Epithelial cell of prostate (primary cell): ENCODE data around the gene CLDN22.

Experiments used
- DNase-seq: peaks from one replicate; pipeline ENCODE4 v3.0.0-alpha.2; 2011; ENCODE audit warnings: low read depth, low spot score
- H3K27ac ChIP-seq: fragments of 450-650 bp; 2 replicates; pipeline ENCODE4 v1.5.1; 2017; ENCODE audit warnings: mild to moderate bottlenecking

Gene CLDN22

DNA sequence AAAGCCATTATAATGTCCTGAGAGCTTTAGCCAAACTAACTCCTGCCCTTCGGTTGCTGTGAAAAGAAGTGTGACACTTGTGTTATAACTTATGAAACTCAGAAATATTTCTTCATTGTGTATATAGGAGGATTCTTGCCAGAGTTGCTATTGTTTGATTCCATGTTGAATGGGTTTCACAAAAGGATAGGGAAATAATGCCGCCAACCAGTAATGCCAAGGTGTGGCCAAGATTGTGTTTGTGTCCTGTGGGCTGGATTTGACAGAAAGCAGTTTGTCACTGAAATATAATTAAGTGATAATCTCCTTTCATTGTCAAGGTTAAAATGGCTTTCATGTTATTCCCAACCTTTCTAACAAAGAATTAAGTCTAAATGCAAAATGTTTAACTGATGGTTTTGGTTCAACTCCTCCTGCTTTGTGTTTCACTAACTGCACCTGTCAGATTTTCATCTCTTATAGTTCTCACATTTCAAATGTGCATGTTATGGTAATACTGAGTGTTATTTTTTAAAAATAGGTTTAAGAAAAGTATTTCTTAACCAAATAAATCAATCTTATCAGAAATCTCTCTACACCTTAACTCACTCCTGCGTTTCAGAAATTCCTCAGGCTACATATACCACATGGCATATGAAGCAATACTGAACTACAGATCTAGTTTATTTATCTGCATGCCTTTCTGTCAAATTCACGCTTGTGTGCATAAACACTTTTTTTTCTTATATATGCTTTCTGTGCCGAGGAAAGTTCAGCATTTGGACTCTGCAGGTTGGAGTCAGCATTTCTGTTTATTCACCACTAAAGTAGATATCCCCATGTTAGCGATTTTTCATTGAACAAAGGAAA lies at the start of gene CLDN22:
Gene CLDN22, minus strand, starts transcription at position 66 of the 849 bp plus-strand sequence. Its CDS starts 58 bp downstream, at position 8.
- no peak within 1 kb of the TSS for H3K27ac ChIP-seq
- DNase-seq, result no peak

DNA sequence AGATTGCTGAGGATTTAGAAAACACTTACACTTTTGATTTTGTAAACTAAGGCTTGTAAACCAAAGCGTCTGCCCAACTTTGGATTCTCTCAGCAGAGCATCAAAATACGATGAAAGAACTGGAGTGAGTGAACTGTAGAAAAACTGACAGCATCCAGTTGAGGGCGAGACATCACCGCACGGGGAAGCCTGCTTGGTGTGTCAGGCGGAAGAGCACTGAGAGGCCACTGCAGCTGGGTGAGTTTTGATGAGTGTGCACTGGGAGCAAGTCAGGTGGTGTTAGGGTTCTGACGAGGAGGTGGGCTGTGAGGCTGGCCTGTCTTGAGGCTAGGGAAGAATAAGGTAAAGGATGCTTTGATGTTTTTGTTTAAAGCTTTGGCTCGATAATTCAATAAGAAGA lies 49.0 kb upstream of the CLDN22 start:
- DNase-seq, result no peak
- H3K27ac ChIP-seq, result no peak overlapping the region

GRCh38 chr4:183366206-183366835 lies 46.2 kb upstream of the CLDN22 start:
- DNase-seq, result no peak
- H3K27ac ChIP-seq, result no peak overlapping the region

DNA sequence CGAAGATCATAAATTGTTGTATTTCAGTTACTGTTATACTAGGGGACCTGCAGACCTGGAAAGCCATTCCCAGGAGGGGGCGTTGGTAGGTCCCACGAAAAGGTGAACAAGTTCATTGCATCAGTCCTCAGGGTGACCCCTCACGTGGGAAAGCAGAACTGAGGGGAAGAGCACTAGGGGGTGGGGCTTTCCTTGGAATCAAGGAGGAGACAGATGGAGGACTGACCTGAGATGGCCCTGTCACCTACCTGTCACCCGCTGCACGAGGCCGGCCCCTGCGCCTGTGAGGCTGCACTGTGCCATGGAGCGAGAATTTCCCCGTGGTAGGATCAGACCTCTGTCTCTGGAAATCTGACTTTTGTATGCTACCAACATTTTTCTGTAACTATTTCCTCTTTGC lies 43.9 kb upstream of the CLDN22 start:
- no peak overlapping the region for H3K27ac ChIP-seq

GRCh38 chr4:183362916-183363542 lies 43.0 kb upstream of the CLDN22 start:
- DNase-seq, result no peak
- H3K27ac ChIP-seq, result no peak overlapping the region

More for the DNA sequence above, 43.9 kb upstream of the CLDN22 start:
- no peak for DNase-seq

- DNase-seq, result no peak
- H3K27ac ChIP-seq, result no peak overlapping the region
Measured at GRCh38 chr4:183362036-183362435, 42.0 kb upstream of the CLDN22 start.

DNA sequence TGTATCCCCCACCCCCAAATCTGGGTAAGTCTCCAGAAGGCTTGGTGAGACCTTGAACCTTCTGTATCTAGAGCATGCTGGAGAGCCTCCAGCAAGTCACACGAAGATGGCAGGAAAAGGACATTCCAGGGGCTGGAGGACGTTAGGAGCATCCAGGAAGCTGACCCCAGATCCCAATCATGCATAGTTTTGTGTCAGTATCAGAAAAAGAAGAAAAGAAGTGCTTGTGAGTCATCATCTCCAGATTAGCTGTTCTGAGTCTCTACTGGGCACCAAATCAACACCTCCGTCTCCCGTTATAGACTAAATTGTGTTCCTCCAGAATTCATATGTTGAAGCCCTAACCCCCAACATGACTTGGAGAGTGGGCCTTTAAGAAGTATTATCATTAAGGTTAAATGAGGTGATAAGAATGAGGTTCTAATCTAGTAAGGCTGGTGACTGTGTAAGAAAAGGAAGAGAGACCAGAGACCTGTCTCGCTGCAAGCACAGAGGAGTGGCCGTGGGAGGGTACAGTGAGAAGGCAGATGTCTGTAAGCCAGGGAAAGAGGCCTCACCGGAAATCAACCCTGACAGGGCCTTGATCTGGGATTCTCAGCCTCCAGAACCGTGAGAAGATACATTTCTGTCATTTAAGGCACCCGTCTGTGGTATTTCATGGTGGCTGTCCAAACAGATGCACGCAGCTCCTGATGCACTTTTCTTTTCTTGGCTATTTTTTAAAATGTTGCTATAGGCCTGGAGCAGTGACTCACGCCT lies 40.3 kb upstream of the CLDN22 start:
- H3K27ac ChIP-seq, result no peak overlapping the region
- no peak for DNase-seq

DNA sequence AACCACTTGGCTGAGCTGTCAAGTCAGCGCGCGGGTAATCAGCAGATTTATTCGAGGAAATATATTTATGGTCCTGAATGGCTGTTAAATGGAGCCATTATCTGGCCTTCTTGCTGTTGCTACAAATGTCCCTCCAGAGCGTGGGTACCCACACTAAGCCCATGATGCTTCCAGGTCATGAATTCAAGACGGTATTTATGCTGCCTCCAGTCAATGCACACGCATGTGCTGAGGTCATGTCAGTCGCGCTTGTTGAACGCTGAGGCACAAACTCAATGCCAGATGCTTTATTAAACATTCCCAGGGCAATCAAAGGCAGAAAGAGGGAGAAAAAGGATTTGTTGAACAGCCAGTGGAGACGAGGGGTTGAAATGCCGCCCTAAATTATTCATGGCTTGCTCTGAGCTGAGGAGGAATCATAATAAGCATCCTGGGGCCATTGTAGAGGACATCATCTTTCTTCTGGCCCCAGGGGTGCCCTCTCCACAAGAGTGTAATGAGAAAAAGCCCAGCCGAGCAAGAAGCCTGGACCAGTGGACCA lies 38.2 kb upstream of the CLDN22 start:
- no peak overlapping the region for H3K27ac ChIP-seq
- DNase-seq, result no peak

GRCh38 chr4:183356931-183357675 lies 37.0 kb upstream of the CLDN22 start:
- H3K27ac ChIP-seq, result no peak overlapping the region
- peak; percentile 84 for DNase-seq

DNA sequence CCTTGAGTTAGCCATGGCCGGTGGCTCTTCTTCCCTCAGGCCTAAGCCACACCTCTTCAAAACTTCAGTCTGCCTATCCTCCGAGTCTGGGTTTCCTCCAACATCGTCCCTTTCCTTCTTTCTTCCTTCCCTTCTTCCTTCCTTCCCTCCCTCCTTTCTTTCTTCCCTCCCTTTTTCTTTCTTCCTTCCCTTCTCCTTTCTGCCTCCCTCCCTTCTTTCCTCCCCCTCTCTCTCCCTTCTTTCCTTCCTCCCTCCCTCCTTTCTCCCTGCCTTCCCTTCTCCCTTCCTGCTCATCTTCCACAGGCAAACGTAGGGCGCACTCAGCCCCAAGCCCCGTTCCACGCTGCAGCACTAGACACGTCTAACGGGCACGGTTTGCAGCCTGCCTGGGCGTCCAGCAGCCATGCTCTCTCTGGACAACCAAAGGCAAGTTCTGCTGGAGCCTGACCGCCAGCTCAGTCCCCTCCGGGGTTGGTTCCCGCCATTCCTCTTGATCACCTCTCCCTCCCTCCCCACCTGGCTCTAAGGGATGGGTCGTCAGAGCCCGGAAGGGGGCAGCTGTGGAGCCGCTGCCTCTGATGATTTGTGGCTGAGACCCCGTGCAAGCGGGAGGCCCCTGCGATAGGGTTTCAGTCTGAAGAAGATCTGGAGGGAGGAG lies 36.2 kb upstream of the CLDN22 start:
- no peak overlapping the region for H3K27ac ChIP-seq

GRCh38 chr4:183355405-183355804 lies 35.3 kb upstream of the CLDN22 start:
- no peak overlapping the region for H3K27ac ChIP-seq
- DNase-seq, result peak; percentile 54

More for the DNA sequence above, 36.2 kb upstream of the CLDN22 start:
- no peak for DNase-seq

GRCh38 chr4:183354219-183354618 lies 34.1 kb upstream of the CLDN22 start:
- H3K27ac ChIP-seq, result no peak overlapping the region
- peak; percentile 31 for DNase-seq

GRCh38 chr4:183353557-183353956 lies 33.5 kb upstream of the CLDN22 start:
- DNase-seq, result no peak
- H3K27ac ChIP-seq, result no peak overlapping the region

DNA sequence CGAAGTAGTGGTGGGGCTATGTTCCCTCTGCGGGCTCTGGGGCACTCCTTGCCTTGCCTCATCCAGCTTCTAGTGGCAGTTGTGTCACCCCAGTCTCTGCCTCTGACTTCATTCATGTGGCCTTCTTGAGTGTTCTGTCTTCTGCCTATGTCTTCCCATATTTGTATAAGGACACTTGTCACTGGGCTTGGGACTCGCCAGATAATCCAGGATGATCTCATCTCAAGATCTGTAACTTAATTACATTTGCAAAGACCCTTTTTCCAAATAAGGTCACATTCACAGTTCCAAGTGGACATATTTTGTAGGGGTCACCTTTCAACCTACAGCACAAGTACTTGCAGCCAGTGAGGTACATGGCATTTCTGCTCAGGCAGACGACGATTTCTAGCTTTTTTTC lies 32.5 kb upstream of the CLDN22 start:
- DNase-seq, result no peak
- H3K27ac ChIP-seq, result no peak overlapping the region

DNA sequence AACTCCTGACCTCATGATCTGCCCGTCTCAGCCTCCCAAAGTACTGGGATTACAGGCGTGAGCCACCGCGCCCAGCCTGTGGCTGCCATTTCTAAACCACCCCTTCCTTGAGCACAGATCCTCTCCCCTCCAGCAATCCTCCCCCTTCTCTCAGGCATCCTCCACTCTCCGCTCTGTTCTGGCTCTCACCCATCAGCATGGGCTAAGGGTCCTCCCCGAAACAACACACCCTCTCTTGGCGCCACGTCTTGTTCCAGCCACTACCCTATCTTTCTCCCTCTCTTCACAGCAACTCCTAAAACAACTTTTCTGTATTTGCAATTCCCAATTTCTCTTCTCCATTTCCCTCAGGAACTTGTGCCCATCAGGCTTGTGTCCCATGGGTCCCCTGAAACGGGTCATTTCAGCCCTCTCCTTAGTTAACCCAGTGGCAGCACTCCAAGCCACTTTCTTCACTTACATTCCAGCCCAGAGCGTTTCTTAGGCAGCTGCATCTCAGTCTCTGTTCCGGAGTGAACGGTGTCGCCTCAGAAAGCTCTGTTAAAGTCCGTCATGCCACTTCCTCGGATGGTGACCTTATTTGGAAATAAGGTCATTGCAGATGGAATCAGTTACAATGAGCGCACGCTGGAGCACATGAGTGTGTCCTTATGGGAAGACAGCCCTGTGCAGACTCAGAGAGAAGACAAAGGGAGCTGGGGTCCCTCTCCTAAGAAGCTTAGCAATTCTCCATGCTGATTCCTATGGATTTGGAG lies 30.4 kb upstream of the CLDN22 start:
- no peak for DNase-seq
- H3K27ac ChIP-seq, result no peak overlapping the region

DNA sequence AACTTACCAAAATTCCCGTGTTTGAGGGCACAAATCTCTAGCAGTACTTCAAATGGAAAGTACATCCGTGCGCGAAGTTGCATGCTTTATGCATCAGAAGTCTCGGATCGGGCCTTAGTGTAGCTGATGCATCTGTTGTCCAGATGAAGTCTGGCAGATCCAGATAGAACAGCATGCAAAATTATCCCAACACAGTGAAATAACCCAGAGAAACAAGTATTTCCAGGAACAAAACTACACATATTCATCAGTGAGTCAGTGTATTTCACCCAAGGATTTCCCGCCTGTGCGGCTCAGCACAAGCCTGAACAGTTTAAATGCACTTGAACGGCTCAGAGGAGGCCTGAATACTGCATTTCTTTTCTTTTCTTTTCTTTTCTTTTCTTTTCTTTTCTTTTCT lies 29.6 kb upstream of the CLDN22 start:
- no peak for DNase-seq
- no peak overlapping the region for H3K27ac ChIP-seq

DNA sequence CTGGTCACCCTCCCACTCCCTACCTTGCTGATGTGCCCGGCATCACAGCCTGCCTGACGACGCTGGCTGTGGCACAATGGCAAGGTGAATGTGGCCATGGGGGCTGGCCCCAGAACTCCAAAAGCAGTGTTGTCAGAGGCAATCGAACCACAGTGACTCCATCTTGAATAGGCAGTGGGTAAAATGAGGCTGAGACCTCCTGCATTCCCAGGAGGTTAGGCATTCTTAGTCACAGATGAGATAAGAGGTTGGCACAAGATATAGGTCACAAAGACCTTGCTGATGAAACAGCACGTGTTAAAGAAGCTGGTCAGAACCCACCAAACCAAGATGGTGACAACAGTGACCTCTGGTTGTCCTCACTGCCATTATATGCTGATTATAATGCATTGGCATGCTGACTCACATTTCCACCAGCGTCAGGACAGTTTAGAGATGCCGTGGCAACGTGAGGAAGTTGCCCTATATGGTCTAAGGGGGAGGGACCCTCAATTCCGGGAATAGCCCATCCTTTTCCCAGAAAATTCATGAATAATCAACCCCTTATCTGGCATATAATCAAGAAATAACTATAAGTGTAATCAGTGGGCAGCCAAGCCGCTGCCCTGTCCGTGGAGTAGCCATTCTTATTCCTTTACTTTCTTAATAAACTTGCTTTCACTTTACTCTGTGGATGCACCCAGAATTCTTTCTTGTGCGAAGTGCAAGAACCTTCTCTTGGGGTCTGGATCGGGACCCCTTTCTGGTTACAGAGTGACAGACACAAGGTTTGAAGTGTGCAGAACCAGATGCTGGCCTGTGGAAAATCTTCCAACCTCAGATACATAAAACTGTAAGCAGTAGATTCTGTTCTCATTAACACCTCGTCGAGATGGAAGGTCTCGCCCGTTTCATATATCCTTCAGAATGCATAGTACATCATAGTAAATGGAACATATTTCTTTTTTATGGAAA lies 28.9 kb upstream of the CLDN22 start:
- DNase-seq, result no peak
- H3K27ac ChIP-seq, result no peak overlapping the region
